ENCODE results near the gene ABRAXAS1.
"Not testable (repeated sequence)": the region's sequence is repeated elsewhere in the genome, so short reads cannot be mapped to it uniquely, and the experiment has no call there.

The ABRAXAS1 gene

GRCh38 chr4:83484500-83485461 is at the start of gene ABRAXAS1:
TSS of gene ABRAXAS1 (minus strand) at chr4:83485100. CDS start at chr4:83485072, 28 bp downstream.
- H3K4me3 ChIP-seq (ENCODE audit: low read depth, low read length) = peak within 1 kb of the TSS; percentile 65

GRCh38 chr4:83527671-83528070 is 42.8 kb upstream of the ABRAXAS1 start:
- no peak for TF ChIP-seq CTCF (IDR thresholded peaks at IDR 0.05; ENCODE audit: borderline replicate concordance, insufficient read depth, low read depth, low read length)
- H3K4me3 ChIP-seq (ENCODE audit: low read depth, low read length) = no peak overlapping the region

More at GRCh38 chr4:83484500-83485461, at the start of gene ABRAXAS1:
- no peak for TF ChIP-seq CTCF (IDR thresholded peaks at IDR 0.05; ENCODE audit: borderline replicate concordance, insufficient read depth, low read depth, low read length)

GRCh38 chr4:83522239-83522638 is 37.3 kb upstream of the ABRAXAS1 start:
- no peak overlapping the region for H3K4me3 ChIP-seq (ENCODE audit: low read depth, low read length)
- TF ChIP-seq CTCF (IDR thresholded peaks at IDR 0.05; ENCODE audit: borderline replicate concordance, insufficient read depth, low read depth, low read length) = no peak

- no peak overlapping the region for H3K4me3 ChIP-seq (ENCODE audit: low read depth, low read length)
- TF ChIP-seq CTCF (IDR thresholded peaks at IDR 0.05; ENCODE audit: borderline replicate concordance, insufficient read depth, low read depth, low read length) = no peak
Observed at GRCh38 chr4:83516042-83516772, 31.3 kb upstream of the ABRAXAS1 start.

- no peak overlapping the region for H3K4me3 ChIP-seq (ENCODE audit: low read depth, low read length)
- no peak for TF ChIP-seq CTCF (IDR thresholded peaks at IDR 0.05; ENCODE audit: borderline replicate concordance, insufficient read depth, low read depth, low read length)
Observed at GRCh38 chr4:83510442-83510841, 25.5 kb upstream of the ABRAXAS1 start.

- peak; percentile 64 for TF ChIP-seq CTCF (IDR thresholded peaks at IDR 0.05; ENCODE audit: borderline replicate concordance, insufficient read depth, low read depth, low read length)
- H3K4me3 ChIP-seq (ENCODE audit: low read depth, low read length) = not testable (repeated sequence)
Observed at GRCh38 chr4:83509156-83509585, 24.3 kb upstream of the ABRAXAS1 start.

Data from GM12875 (cell line).